Measurements from ENCODE around the gene APOC4. TPM values are rescaled to one million over a fixed set of nuclear protein-coding genes. Genes with fewer than 3 reads are reported as not detected.

APOC4 gene
- total RNA-seq, 1 experiment from 2014 or later, result not detected

DNA sequence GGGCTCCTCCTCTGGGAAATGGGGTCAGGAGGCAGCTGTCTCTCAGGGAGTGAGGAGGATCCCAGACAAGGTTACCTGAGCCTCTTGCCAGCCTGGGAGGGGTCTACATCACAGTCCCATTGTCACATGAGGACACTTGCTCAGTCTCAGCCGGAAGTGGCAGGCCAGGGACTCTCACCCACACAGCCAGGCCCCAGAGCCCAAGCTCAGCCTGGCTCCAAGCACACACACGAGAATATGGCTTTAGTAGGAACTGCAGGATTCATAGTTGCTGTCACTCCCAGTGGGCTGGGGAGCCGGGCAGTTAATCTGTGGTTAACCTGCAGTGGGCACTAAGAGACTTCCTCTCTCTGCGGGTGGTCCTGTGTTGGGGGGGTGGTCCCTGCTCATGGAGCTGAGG, 43.4 kb downstream of the APOC4 start:
- H3K4me2 ChIP-seq (ENCODE audit: insufficient read depth, insufficient read length, low read length), result no peak overlapping the region
- DNase-seq, result no peak
- no peak overlapping the region for H2BK20ac ChIP-seq (ENCODE audit: low read depth, low read length, poor library complexity, severe bottlenecking)
- H2BK120ac ChIP-seq (ENCODE audit: low read depth, low read length, poor library complexity, severe bottlenecking), result no peak overlapping the region
- H3K18ac ChIP-seq (ENCODE audit: insufficient read length, low read depth, low read length), result no peak overlapping the region
- H2AK5ac ChIP-seq (ENCODE audit: insufficient read length, low read length), result no peak overlapping the region
- no peak overlapping the region for H3K14ac ChIP-seq (ENCODE audit: insufficient read depth, low read length)
- H3K56ac ChIP-seq (ENCODE audit: insufficient read length, low read depth, low read length), result no peak overlapping the region
- H3K9ac ChIP-seq (ENCODE audit: extremely low read depth, insufficient read length, low read length), result no peak overlapping the region
- no peaks in the 10 kb centered on the region for H3K4me1 ChIP-seq (ENCODE audit: insufficient read depth, low read length)
- H3K9me3 Mint-ChIP-seq, result no peaks in the 10 kb centered on the region
- H4K5ac ChIP-seq (ENCODE audit: insufficient read length, low read depth, low read length), result no peak overlapping the region
- WGBS (ENCODE audit: extremely low coverage, insufficient read length, low lambda C conversion rate), result no CpG with 5 or more reads among the region's 4 CpGs
- H3K27ac Mint-ChIP-seq, result no peak overlapping the region
- H2BK12ac ChIP-seq (ENCODE audit: insufficient read length, low read depth, low read length), result no peak overlapping the region
- no peak overlapping the region for H4K8ac ChIP-seq (replicated peaks; ENCODE audit: insufficient read length, low read depth, low read length)
- H3K27ac ChIP-seq (ENCODE audit: insufficient read length, low read depth, low read length), result no peak overlapping the region
- TF ChIP-seq, protein P1, sequence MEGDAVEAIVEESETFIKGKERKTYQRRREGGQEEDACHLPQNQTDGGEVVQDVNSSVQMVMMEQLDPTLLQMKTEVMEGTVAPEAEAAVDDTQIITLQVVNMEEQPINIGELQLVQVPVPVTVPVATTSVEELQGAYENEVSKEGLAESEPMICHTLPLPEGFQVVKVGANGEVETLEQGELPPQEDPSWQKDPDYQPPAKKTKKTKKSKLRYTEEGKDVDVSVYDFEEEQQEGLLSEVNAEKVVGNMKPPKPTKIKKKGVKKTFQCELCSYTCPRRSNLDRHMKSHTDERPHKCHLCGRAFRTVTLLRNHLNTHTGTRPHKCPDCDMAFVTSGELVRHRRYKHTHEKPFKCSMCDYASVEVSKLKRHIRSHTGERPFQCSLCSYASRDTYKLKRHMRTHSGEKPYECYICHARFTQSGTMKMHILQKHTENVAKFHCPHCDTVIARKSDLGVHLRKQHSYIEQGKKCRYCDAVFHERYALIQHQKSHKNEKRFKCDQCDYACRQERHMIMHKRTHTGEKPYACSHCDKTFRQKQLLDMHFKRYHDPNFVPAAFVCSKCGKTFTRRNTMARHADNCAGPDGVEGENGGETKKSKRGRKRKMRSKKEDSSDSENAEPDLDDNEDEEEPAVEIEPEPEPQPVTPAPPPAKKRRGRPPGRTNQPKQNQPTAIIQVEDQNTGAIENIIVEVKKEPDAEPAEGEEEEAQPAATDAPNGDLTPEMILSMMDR (conservative IDR thresholded peaks at IDR 0.05), result no peak
- no peak overlapping the region for H2BK15ac ChIP-seq (ENCODE audit: low read depth, low read length)
- H3T11ph ChIP-seq (ENCODE audit: low read length), result no peak overlapping the region
- H3K23me2 ChIP-seq (ENCODE audit: insufficient read length, low read depth, low read length, poor library complexity, severe bottlenecking), result no peaks in the 10 kb centered on the region
- H3K79me1 ChIP-seq (ENCODE audit: insufficient read depth, low read depth, low read length, poor library complexity, severe bottlenecking), result no peaks in the 10 kb centered on the region
- H3K4me1 Mint-ChIP-seq, result no peaks in the 10 kb centered on the region
- H3K9me3 ChIP-seq (ENCODE audit: control insufficient read depth, low read depth, low read length), result no peaks in the 10 kb centered on the region
- H2BK5ac ChIP-seq (ENCODE audit: insufficient read length, low read length), result no peak overlapping the region
- no peak overlapping the region for H2AFZ ChIP-seq (ENCODE audit: low read length)
- H4K91ac ChIP-seq (ENCODE audit: insufficient read length, low read depth, low read length), result no peak overlapping the region
- no peak overlapping the region for H3K4ac ChIP-seq (ENCODE audit: low read depth, low read length)
- H4K20me1 ChIP-seq (ENCODE audit: control insufficient read depth, insufficient read depth, insufficient read length), result no peaks in the 10 kb centered on the region
- H3K4me3 Mint-ChIP-seq, result no peak overlapping the region
- no peaks in the 10 kb centered on the region for H3K27me3 Mint-ChIP-seq (ENCODE audit: low read depth)
- H3K36me3 Mint-ChIP-seq (ENCODE audit: insufficient read depth in 1 of 3, low read depth in 3 of 3), result peaks cover 4 to 49% (median 40%) of the 10 kb centered on the region in 3 experiments; a peak in 6 of 7 replicates
- no peak overlapping the region for H3K23ac ChIP-seq (ENCODE audit: insufficient read length, low read depth, low read length)
- no peaks in the 10 kb centered on the region for H3K79me2 ChIP-seq (ENCODE audit: insufficient read depth, low read length)
- H3K27me3 ChIP-seq (ENCODE audit: insufficient read depth, low read length), result no peaks in the 10 kb centered on the region

Measured in H9 (cell line).